Stimulated activated effector memory CD8-positive, alpha-beta T cell treated with anti-CD3 and anti-CD28 coated beads, Interleukin-12 subunit alpha, Interleukin-12 subunit beta, amount 100 ng/mL, for 72 hours (primary cell): ENCODE measurements around the gene SUGCT.
"Not testable (repeated sequence)": the region's sequence is repeated elsewhere in the genome, so short reads cannot be mapped to it uniquely, and the experiment has no call there.

Experiments
- ATAC-seq: fragments of 150-1000 bp; cut with Tn5 transposase; 2 replicates; pipeline ENCODE4 v1.10.0; 2021
- DNase-seq, 2 donors: peaks; one replicate each; pipeline ENCODE4 v3.0.0; 2021 to 2022; ENCODE audit warnings: low spot score in 2 of 2
- H3K27ac Mint-ChIP-seq: one replicate; pipeline ENCODE4 v1.8.0; 2022; ENCODE audit warnings: mild to moderate bottlenecking, mixed read lengths
- H3K36me3 Mint-ChIP-seq: one replicate; pipeline ENCODE4 v1.8.0; 2022; ENCODE audit warnings: mild to moderate bottlenecking, mixed read lengths
- H3K4me1 Mint-ChIP-seq: one replicate; pipeline ENCODE4 v1.8.0; 2022; ENCODE audit warnings: mixed read lengths
- H3K4me3 Mint-ChIP-seq: one replicate; pipeline ENCODE4 v1.8.0; 2022; ENCODE audit warnings: mild to moderate bottlenecking, mixed read lengths
- H3K9me3 Mint-ChIP-seq: one replicate; pipeline ENCODE4 v1.8.0; 2022; ENCODE audit warnings: mixed read lengths

SUGCT gene

GRCh38 chr7:40239755-40240303 is 105.0 kb downstream of the SUGCT start:
- ATAC-seq (no peak), DNase-seq (no peak)
- Mint-ChIP-seq H3K4me3 (no peak overlapping the region), H3K9me3 (no peaks in the 10 kb centered on the region), H3K27ac (no peak overlapping the region), H3K4me1 (no peaks in the 10 kb centered on the region), H3K36me3 (no peaks in the 10 kb centered on the region)

- Mint-ChIP-seq H3K4me1 (no peaks in the 10 kb centered on the region), H3K36me3 (no peaks in the 10 kb centered on the region), H3K4me3 (no peak overlapping the region), H3K9me3 (no peaks in the 10 kb centered on the region), H3K27ac (no peak overlapping the region)
- ATAC-seq = no peak
- no peak for DNase-seq
These were observed 108.3 kb downstream of the SUGCT start for GRCh38 chr7:40243076-40243475.

GRCh38 chr7:40244226-40244625 is 109.4 kb downstream of the SUGCT start:
- Mint-ChIP-seq H3K4me3 (no peak overlapping the region), H3K9me3 (no peaks in the 10 kb centered on the region), H3K4me1 (no peaks in the 10 kb centered on the region), H3K36me3 (no peaks in the 10 kb centered on the region), H3K27ac (no peak overlapping the region)
- no peak for ATAC-seq
- no peak for DNase-seq

- no peaks in the 10 kb centered on the region for H3K36me3 Mint-ChIP-seq
- no peak overlapping the region for H3K27ac Mint-ChIP-seq
- DNase-seq (no peak), ATAC-seq (no peak)
- H3K9me3 Mint-ChIP-seq = no peaks in the 10 kb centered on the region
- H3K4me1 Mint-ChIP-seq = no peaks in the 10 kb centered on the region
- H3K4me3 Mint-ChIP-seq = no peak overlapping the region
These were observed 113.9 kb downstream of the SUGCT start for GRCh38 chr7:40248681-40249080.

GRCh38 chr7:40253444-40253843 is 118.6 kb downstream of the SUGCT start:
- H3K9me3 Mint-ChIP-seq, H3K36me3 Mint-ChIP-seq, ATAC-seq, H3K4me1 Mint-ChIP-seq, H3K4me3 Mint-ChIP-seq, H3K27ac Mint-ChIP-seq, DNase-seq: not testable (repeated sequence)

GRCh38 chr7:40263752-40264390 is 129.1 kb downstream of the SUGCT start:
- no peak overlapping the region for H3K27ac Mint-ChIP-seq
- no peaks in the 10 kb centered on the region for H3K36me3 Mint-ChIP-seq
- no peaks in the 10 kb centered on the region for H3K9me3 Mint-ChIP-seq
- H3K4me3 Mint-ChIP-seq = no peak overlapping the region
- DNase-seq (no peak), ATAC-seq (no peak)
- H3K4me1 Mint-ChIP-seq = peaks cover 5% of the 10 kb centered on the region

- no peaks in the 10 kb centered on the region for H3K9me3 Mint-ChIP-seq
- peaks cover 5% of the 10 kb centered on the region for H3K4me1 Mint-ChIP-seq
- no peaks in the 10 kb centered on the region for H3K36me3 Mint-ChIP-seq
- no peak overlapping the region for H3K4me3 Mint-ChIP-seq
- no peak for DNase-seq
- no peak overlapping the region for H3K27ac Mint-ChIP-seq
- ATAC-seq = no peak
These were observed 132.8 kb downstream of the SUGCT start for GRCh38 chr7:40267583-40267982.

- DNase-seq, H3K27ac Mint-ChIP-seq, ATAC-seq, H3K36me3 Mint-ChIP-seq, H3K4me3 Mint-ChIP-seq, H3K4me1 Mint-ChIP-seq, H3K9me3 Mint-ChIP-seq: not testable (repeated sequence)
These were observed 134.0 kb downstream of the SUGCT start for GRCh38 chr7:40268810-40269209.

- ATAC-seq (no peak), DNase-seq (no peak)
- no peaks in the 10 kb centered on the region for H3K4me1 Mint-ChIP-seq
- H3K4me3 Mint-ChIP-seq = no peak overlapping the region
- no peaks in the 10 kb centered on the region for H3K36me3 Mint-ChIP-seq
- peaks cover 5% of the 10 kb centered on the region for H3K9me3 Mint-ChIP-seq
- H3K27ac Mint-ChIP-seq = no peak overlapping the region
These were observed 141.3 kb downstream of the SUGCT start for GRCh38 chr7:40276061-40276460.

- no peak for DNase-seq
- H3K4me1 Mint-ChIP-seq = no peaks in the 10 kb centered on the region
- no peak for ATAC-seq
- H3K36me3 Mint-ChIP-seq = no peaks in the 10 kb centered on the region
- H3K27ac Mint-ChIP-seq = no peak overlapping the region
- H3K4me3 Mint-ChIP-seq = no peak overlapping the region
- H3K9me3 Mint-ChIP-seq = peaks cover 7% of the 10 kb centered on the region
These were observed 145.2 kb downstream of the SUGCT start for GRCh38 chr7:40279991-40280390.

GRCh38 chr7:40282858-40283257 is 148.1 kb downstream of the SUGCT start:
- Mint-ChIP-seq H3K4me3 (no peak overlapping the region), H3K9me3 (peaks cover 7% of the 10 kb centered on the region), H3K36me3 (no peaks in the 10 kb centered on the region), H3K4me1 (no peaks in the 10 kb centered on the region), H3K27ac (no peak overlapping the region)
- no peak for ATAC-seq
- DNase-seq = no peak

GRCh38 chr7:40283391-40283790 is 148.6 kb downstream of the SUGCT start:
- ATAC-seq (no peak), DNase-seq (no peak)

GRCh38 chr7:40288827-40289226 is 154.0 kb downstream of the SUGCT start:
- H3K9me3 Mint-ChIP-seq = peaks cover 3% of the 10 kb centered on the region
- ATAC-seq = no peak
- no peaks in the 10 kb centered on the region for H3K36me3 Mint-ChIP-seq
- H3K4me1 Mint-ChIP-seq = no peaks in the 10 kb centered on the region
- no peak for DNase-seq
- H3K4me3 Mint-ChIP-seq = no peak overlapping the region
- H3K27ac Mint-ChIP-seq = no peak overlapping the region

More at GRCh38 chr7:40283391-40283790, 148.6 kb downstream of the SUGCT start:
- no peaks in the 10 kb centered on the region for H3K36me3 Mint-ChIP-seq
- H3K9me3 Mint-ChIP-seq = peaks cover 7% of the 10 kb centered on the region
- no peaks in the 10 kb centered on the region for H3K4me1 Mint-ChIP-seq
- no peak overlapping the region for H3K4me3 Mint-ChIP-seq
- no peak overlapping the region for H3K27ac Mint-ChIP-seq

- ATAC-seq (no peak), DNase-seq (no peak)
- Mint-ChIP-seq H3K36me3 (no peaks in the 10 kb centered on the region), H3K27ac (no peak overlapping the region), H3K4me3 (no peak overlapping the region), H3K4me1 (no peaks in the 10 kb centered on the region), H3K9me3 (peaks cover 3% of the 10 kb centered on the region)
These were observed 163.0 kb downstream of the SUGCT start for GRCh38 chr7:40297741-40298311.

- Mint-ChIP-seq H3K27ac (no peak overlapping the region), H3K36me3 (no peaks in the 10 kb centered on the region), H3K4me3 (no peak overlapping the region), H3K4me1 (no peaks in the 10 kb centered on the region), H3K9me3 (peaks cover 3% of the 10 kb centered on the region)
- ATAC-seq = no peak
- DNase-seq = no peak
These were observed 163.6 kb downstream of the SUGCT start for GRCh38 chr7:40298421-40298820.

- no peaks in the 10 kb centered on the region for H3K36me3 Mint-ChIP-seq
- no peaks in the 10 kb centered on the region for H3K4me1 Mint-ChIP-seq
- no peak overlapping the region for H3K27ac Mint-ChIP-seq
- peaks cover 3% of the 10 kb centered on the region for H3K9me3 Mint-ChIP-seq
- H3K4me3 Mint-ChIP-seq = no peak overlapping the region
- no peak for DNase-seq
- ATAC-seq = no peak
These were observed 164.3 kb downstream of the SUGCT start for GRCh38 chr7:40299097-40299496.
